ENCODE measurements around the gene TCF12.

The TCF12 gene

DNA sequence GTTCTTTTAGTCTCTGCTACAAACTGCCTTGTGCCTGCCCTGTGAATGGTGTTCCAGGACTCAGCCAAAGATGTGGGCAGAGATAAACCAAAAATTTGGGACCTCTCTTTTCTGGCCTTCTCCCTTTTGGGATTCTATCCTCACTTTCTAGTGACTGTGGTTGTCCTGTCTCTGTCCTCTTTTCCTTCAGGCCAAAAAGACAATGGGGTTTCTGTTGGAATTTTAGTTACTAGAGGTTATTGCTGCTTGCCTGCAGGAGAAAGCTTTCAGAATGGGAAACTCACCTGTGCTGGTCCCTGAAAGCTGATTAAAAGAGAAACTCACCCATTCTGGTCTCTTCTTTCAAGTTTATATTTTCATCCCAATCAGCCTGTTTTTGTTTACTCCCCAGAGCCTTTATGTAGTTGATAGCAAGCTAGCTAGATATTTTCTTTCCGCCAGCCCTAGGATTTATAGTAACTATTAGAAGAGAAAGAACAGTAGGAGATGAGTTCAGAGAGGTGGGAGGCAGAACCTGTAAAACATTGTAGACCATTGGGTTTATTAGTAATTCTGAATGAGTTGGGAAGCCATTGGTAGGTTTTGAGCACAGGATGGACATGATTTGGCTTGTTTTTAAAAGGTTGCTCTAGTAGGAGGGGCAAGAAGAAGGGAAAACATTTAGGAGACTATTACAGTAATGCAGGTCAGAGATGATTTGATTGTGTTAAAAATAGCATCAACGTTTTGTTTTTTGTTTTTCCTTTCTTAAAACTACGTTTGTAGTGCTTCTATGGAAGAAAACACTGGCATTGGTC lies 138.9 kb downstream of the TCF12 start:
- no peak for DNase-seq

- DNase-seq, result no peak
These were observed 140.7 kb downstream of the TCF12 start for GRCh38 chr15:57059026-57059660.

- no peak for DNase-seq
These were observed 142.4 kb downstream of the TCF12 start for GRCh38 chr15:57060799-57061198.

- no peak for DNase-seq
These were observed 142.8 kb downstream of the TCF12 start for GRCh38 chr15:57061281-57061680.

- no peak for DNase-seq
These were observed 143.3 kb downstream of the TCF12 start for GRCh38 chr15:57061696-57062095.

DNA sequence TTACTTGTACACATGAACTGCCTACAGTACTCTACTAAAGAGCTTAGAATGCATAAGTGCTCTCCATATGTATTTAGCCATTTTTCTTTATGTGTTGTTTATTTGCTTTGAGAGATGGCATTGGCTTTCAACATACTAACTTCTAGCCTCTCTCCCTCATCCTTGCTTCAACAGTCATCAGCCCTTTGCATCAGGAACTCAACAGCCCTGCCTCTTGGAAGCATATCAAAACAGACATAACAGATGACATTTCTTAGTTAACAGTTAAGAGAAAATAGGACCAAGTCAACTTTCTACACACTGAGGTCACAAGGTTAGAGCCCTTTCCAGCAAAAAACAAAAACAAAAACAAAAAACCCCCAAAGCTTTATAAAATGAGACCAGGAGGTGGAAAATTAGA lies 145.6 kb downstream of the TCF12 start:
- no peak for DNase-seq

DNA sequence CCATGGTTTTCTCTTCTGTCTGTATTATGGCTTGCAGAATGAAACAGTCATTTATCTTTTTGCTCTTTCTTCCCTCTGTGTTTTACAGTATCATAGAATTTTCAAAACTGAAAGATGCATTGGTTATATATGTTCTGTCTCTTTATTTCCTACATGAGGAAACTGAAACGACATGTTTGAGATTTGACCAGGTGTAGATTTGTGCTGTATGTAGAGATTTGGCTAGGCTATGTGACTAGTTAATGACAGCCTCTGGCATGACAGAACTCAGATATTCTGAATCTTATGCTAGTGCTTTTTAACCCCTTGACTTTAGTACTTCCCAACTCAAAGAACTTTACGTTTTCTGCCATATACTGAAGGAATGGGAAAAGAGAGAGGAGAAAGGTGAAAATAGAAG lies 151.0 kb downstream of the TCF12 start:
- no peak for DNase-seq

- DNase-seq, result no peak
These were observed 152.2 kb downstream of the TCF12 start for GRCh38 chr15:57070674-57071073.

- no peak for DNase-seq
These were observed 161.0 kb downstream of the TCF12 start for GRCh38 chr15:57079446-57079845.

DNA sequence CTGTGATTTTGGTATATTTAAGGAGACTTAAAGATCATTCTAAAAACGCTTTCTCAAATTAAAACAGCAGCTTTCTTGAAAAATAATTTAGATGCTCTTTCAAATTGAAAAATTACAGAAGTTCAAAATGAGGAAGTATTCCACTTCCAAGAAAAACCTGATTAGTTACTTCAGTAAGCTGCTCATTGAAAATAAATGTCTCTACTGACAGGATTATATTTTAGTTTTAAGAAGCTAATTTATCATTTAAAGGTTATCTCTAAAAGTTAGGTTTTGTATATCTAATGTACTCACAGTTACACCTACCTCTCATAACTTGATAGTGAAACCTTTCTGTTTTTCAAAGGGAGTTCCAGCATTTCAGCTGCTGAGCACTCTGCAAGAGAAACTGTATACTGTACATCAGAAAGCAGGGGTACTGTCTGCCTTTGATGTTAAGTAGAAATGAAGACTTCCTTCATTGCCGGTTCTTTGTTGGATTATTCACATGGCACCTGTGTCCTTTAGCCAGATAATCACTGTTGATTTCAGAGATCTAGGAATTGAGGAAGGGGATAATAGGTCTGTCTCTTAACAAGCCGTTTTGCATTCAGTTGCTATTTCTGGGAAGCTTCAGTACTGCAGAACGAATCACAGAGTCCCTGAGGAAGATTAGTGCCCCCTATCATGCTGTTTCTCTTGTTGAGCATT lies 161.6 kb downstream of the TCF12 start:
- no peak for DNase-seq

GRCh38 chr15:57082054-57082728 lies 163.7 kb downstream of the TCF12 start:
- DNase-seq, result no peak

- DNase-seq, result no peak
These were observed 165.7 kb downstream of the TCF12 start for GRCh38 chr15:57084192-57084591.

GRCh38 chr15:57085267-57085666 lies 166.8 kb downstream of the TCF12 start:
- DNase-seq, result no peak

GRCh38 chr15:57086857-57087427 lies 168.5 kb downstream of the TCF12 start:
- DNase-seq, result no peak

GRCh38 chr15:57089815-57090495 lies 171.5 kb downstream of the TCF12 start:
- no peak for DNase-seq

DNA sequence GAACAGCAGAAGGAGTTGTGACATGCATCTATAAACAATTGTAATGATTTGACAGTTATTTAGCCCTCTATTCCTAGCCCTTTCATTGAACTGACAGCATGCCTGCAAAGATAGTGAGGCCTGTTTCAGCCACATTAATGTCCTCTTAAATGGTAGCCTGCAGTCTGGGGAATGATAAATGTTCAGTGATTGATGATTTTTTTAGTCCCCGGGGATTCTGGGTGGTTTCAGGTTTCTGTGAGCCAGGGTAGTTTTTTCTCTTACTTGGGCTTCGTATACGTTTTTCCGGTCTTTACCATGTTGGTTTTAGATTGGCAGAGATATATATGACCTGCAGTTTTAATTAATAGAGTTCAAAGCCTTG lies 172.0 kb downstream of the TCF12 start:
- DNase-seq, result no peak

GRCh38 chr15:57091636-57092035 lies 173.2 kb downstream of the TCF12 start:
- DNase-seq, result no peak

GRCh38 chr15:57092252-57092651 lies 173.8 kb downstream of the TCF12 start:
- DNase-seq, result no peak

GRCh38 chr15:57094321-57095257 lies 176.1 kb downstream of the TCF12 start:
- DNase-seq, result no peak

DNA sequence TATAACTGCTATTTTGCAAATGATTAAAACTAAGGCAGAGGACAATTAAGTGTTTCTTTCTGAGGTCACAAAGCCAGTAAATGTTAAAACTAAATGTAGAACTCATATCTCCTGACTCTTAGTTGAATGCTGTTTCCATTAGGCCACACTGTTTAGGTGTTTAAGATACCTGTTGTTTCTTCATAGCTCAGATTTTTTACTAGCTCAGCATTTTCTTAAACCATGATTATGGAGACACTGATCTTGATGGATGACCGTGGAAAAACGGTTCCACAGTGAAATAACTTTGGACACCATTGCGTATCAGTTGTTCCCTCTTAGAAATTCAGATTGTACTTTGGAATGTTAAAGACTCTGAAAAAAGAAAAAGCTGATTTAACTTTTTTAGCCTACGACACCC lies 177.5 kb downstream of the TCF12 start:
- DNase-seq, result no peak

DNA sequence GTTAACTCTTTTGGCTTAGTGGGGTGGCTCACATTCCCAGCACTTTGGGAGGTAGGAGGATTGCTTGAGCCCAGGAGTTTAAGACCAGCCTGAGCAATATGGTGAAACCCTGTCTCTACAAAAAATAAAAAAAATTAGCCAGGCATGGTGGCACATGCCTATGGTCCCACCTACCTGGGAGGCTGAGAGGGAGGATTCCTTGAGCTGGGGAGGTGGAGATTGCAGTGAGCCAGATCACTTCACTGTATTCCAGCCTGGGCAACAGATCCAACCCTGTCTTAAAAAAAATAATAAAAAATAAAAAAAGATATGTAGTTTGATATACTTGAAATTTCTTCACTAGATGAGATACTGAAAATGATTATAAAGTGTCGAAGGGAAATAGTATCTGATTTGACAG lies 178.8 kb downstream of the TCF12 start:
- no peak for DNase-seq

Measured in activated CD4-positive, alpha-beta T cell treated with anti-CD3 and anti-CD28 coated beads, Interleukin-2, amount 50 U/mL, for 16 hours (primary cell).